Thoracic aorta (tissue), 2 donors: ENCODE data around the gene OTUD1. TPM values are rescaled to one million over a fixed set of nuclear protein-coding genes. Genes with fewer than 3 reads are reported as not detected.

Experiments
- ATAC-seq: fragments of 150-250 bp; one replicate; pipeline ENCODE4 v1.8.0; 2017; ENCODE audit warnings: low read depth; ENCODE audit not compliant: insufficient number of reproducible peaks, low FRiP score
- DNase-seq: peaks from one replicate; pipeline ENCODE4 v3.0.0-alpha.2; 2020; ENCODE audit warnings: low spot score
- H3K27ac ChIP-seq, 2 donors: fragments of 200-600 bp; sonication (generic); 1 replicate in 1 of 2; 2 replicates in 1 of 2; pipeline ENCODE4 v1.5.1; 2016; ENCODE audit warnings: mild to moderate bottlenecking in 2 of 2, moderate library complexity in 2 of 2
- H3K27me3 ChIP-seq: fragments of 200-600 bp; sonication (generic); replicated peaks from 2 replicates; pipeline ENCODE4 v1.6.0; 2016; ENCODE audit warnings: mild to moderate bottlenecking; ENCODE audit not compliant: insufficient read depth
- H3K36me3 ChIP-seq: fragments of 200-600 bp; sonication (generic); one replicate; pipeline ENCODE4 v1.5.1; 2016
- H3K4me1 ChIP-seq, 2 donors: fragments of 200-600 bp; sonication (generic); 1 replicate in 1 of 2; 2 replicates in 1 of 2; pipeline versions ENCODE4 v1.5.1 to v1.6.0; 2016; ENCODE audit warnings: low read depth in 2 of 2, mild to moderate bottlenecking in 1 of 2; ENCODE audit not compliant: control insufficient read depth in 1 of 2
- H3K4me3 ChIP-seq: fragments of 200-600 bp; sonication (generic); 2 replicates; pipeline ENCODE4 v1.5.1; 2016; ENCODE audit warnings: mild to moderate bottlenecking
- H3K9me3 ChIP-seq: fragments of 200-600 bp; sonication (generic); 2 replicates; pipeline ENCODE4 v1.5.1; 2016
- total RNA-seq, 2 donors: library from RNA; depleted of rRNA; stranded (reverse); fragments of >200 nt; gene quantifications; one replicate each; pipeline versions ENCODE4 v1.1.0 to v1.2.3, GENCODE V29; 2016
- TF ChIP-seq, protein P1 (sequence below): fragments of 200-600 bp; sonication (generic); IDR thresholded peaks from one replicate; pipeline ENCODE4 v1.5.1; 2019; ENCODE audit warnings: antibody characterized with exemption

Gene OTUD1
- total RNA-seq, 2 donors from 2014 or later, result 13.3 to 17.3 TPM

DNA sequence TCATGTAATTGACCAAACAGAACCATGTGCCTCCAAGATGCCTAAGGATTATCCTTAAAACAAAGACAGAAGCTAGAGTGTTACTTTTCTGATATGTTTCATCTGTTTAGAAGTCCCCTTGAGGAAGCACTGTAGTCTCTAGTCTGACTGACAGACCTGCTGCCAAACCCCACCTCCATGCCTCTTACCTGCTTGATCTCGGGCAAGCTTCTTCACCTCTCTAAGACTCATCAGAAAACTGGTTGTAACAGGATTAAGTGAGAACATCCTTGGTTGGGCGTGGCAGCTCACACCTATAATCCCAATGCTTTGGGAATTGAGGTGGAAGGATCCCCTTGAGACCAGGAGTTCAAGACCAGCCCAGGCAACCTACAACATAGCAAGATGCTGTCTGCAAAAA, 42.2 kb upstream of the OTUD1 start:
- Histone ChIP-seq H3K9me3 (no peaks in the 10 kb centered on the region), H3K4me3 (no peak overlapping the region), H3K36me3 (no peaks in the 10 kb centered on the region), H3K27me3 (no peaks in the 10 kb centered on the region), H3K4me1 (peaks cover 5% of the 10 kb centered on the region in 2 donors), H3K27ac (no peak overlapping the region)
- no peak for ATAC-seq
- DNase-seq, result no peak
- TF ChIP-seq, protein P1, sequence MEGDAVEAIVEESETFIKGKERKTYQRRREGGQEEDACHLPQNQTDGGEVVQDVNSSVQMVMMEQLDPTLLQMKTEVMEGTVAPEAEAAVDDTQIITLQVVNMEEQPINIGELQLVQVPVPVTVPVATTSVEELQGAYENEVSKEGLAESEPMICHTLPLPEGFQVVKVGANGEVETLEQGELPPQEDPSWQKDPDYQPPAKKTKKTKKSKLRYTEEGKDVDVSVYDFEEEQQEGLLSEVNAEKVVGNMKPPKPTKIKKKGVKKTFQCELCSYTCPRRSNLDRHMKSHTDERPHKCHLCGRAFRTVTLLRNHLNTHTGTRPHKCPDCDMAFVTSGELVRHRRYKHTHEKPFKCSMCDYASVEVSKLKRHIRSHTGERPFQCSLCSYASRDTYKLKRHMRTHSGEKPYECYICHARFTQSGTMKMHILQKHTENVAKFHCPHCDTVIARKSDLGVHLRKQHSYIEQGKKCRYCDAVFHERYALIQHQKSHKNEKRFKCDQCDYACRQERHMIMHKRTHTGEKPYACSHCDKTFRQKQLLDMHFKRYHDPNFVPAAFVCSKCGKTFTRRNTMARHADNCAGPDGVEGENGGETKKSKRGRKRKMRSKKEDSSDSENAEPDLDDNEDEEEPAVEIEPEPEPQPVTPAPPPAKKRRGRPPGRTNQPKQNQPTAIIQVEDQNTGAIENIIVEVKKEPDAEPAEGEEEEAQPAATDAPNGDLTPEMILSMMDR, result no peak

DNA sequence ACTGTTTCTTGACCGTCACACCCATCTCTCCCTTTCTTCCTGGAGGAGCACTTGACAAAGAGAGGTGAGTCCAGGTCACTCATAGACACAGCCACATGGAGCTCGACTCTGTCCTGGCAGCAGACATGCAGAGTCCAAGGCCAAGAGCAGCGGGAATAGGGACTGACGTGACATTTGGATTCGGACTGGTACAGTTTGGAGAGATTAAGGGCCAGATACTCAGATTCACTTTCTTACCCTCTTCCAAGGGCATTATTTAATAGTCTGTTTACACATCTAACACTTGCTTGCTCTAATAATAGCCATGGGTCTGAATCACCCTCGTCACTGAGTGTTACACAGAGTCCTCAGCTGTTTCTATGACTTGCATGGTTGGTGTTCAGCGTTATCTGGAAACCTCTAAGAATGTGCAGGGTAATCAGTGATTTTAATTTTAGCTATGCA, 39.2 kb upstream of the OTUD1 start:
- peaks cover 5% of the 10 kb centered on the region in 2 donors for H3K4me1 ChIP-seq

DNA sequence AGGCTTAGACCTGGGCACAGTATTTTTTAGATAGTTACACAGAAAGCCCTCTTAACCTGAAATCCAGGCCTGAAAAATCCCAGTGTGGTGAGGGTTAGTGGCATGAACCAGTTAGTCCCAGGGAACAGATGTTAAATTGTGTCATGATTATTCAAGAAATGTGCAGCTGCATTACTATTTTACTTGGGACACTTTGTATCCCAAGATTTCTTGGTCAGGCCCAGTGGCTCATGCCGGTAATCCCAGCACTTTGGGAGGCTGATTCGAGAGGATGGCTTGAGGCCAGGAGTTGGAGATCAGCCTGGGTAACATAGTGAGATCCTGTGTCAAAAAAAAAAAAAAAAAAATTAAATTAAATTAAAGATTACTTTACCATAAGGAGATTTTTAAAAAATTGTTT, 36.0 kb upstream of the OTUD1 start:
- no peak overlapping the region for H3K27ac ChIP-seq
- DNase-seq, result no peak
- no peaks in the 10 kb centered on the region for H3K36me3 ChIP-seq
- peaks cover 5% of the 10 kb centered on the region in 2 donors for H3K4me1 ChIP-seq
- H3K27me3 ChIP-seq, result no peaks in the 10 kb centered on the region
- H3K9me3 ChIP-seq, result no peaks in the 10 kb centered on the region
- ATAC-seq, result no peak
- H3K4me3 ChIP-seq, result no peak overlapping the region
- TF ChIP-seq, protein P1, result no peak

More for the DNA sequence above, 39.2 kb upstream of the OTUD1 start:
- no peaks in the 10 kb centered on the region for H3K36me3 ChIP-seq
- peak overlapping the region; percentile 37 for H3K4me3 ChIP-seq
- DNase-seq, result no peak
- H3K27ac ChIP-seq, result peak overlapping the region in 1 of 2 donors; percentile 27
- no peaks in the 10 kb centered on the region for H3K27me3 ChIP-seq
- TF ChIP-seq, protein P1, result no peak
- H3K9me3 ChIP-seq, result no peaks in the 10 kb centered on the region
- ATAC-seq, result peak; percentile 88

DNA sequence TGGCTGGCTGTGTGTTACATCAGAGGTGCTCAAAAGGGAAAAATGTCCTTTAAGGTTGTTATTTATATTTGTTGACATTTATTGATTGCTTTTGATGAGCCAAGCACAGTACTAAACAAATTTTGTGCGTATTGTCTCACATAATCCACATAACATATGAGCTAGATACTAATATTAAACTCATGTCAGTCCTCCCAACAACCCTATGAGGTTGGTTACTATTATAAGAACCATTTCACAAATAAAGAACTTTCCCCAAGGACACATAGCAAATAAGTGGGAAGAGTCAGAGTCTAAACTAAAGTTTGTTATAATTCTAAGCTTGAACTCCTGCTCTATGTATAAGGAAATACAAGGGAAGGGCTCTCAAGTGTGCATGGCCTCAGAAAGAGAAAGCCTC, 35.6 kb upstream of the OTUD1 start:
- no peaks in the 10 kb centered on the region for H3K9me3 ChIP-seq
- H3K27me3 ChIP-seq, result no peaks in the 10 kb centered on the region
- no peak overlapping the region for H3K4me3 ChIP-seq
- TF ChIP-seq, protein P1, result no peak
- ATAC-seq (no peak), DNase-seq (no peak)
- no peaks in the 10 kb centered on the region for H3K36me3 ChIP-seq
- no peak overlapping the region for H3K27ac ChIP-seq
- peaks cover 5% of the 10 kb centered on the region in 2 donors for H3K4me1 ChIP-seq

DNA sequence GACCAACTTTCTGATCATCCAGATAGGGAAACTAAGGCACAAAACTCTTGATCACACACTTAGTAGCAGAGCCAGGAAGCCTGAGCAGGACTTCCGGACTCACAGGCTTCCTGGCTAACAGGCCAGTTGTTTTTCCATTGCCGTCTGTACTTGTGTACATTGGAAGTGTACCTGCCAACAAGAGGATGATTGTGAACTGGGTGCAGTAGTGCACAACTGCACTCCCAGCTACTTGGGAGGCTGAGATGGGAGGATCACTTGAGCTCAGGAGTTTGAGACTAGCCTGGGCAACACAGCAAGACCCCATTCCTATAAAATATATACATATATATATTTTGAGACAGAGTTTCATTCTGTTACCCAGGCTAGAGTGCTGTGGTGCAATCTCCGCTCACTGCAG, 35.2 kb upstream of the OTUD1 start:
- Histone ChIP-seq H3K9me3 (no peaks in the 10 kb centered on the region), H3K36me3 (no peaks in the 10 kb centered on the region), H3K4me1 (peaks cover 5% of the 10 kb centered on the region in 2 donors), H3K27me3 (no peaks in the 10 kb centered on the region), H3K27ac (no peak overlapping the region), H3K4me3 (no peak overlapping the region)
- ATAC-seq (no peak), DNase-seq (no peak)
- TF ChIP-seq, protein P1, result no peak
